AG04449 (cell line): ENCODE results near the gene DDX27.
"Not testable (repeated sequence)": the region's sequence is repeated elsewhere in the genome, so short reads cannot be mapped to it uniquely, and the experiment has no call there.

Source experiments
- CTCF ChIA-PET: fragments of 350-600 bp; formaldehyde crosslinking; extraction: SDS; loops from one replicate; lab custom pipeline; 2021; ENCODE audit warnings: antibody characterized with exemption; lab: Yijun Ruan, JAX
- POLR2A ChIA-PET: fragments of 400-600, 350-600 bp; formaldehyde crosslinking; extraction: SDS; loops from one replicate; lab custom pipeline; 2020; ENCODE audit warnings: antibody characterized with exemption, inconsistent platforms; lab: Yijun Ruan, JAX
- DNase-seq: peaks from one replicate; pipeline ENCODE4 v3.0.0-alpha.2; 2010; ENCODE audit warnings: low read depth, low spot score
- H3K4me3 ChIP-seq: 2 replicates; pipeline ENCODE4 v1.5.1; 2011; ENCODE audit warnings: low read depth, mild to moderate bottlenecking, control low read depth, low read length
- CTCF ChIP-seq: IDR thresholded peaks from one replicate; pipeline ENCODE4 v1.5.1; 2011; ENCODE audit warnings: mild to moderate bottlenecking, moderate library complexity, low read length, control low read depth, inconsistent platforms; ENCODE audit not compliant: insufficient read depth; ENCODE audit errors: missing control alignments

The DDX27 gene

GRCh38 chr20:49179368-49180277 is 39.6 kb upstream of the DDX27 start:
- H3K4me3 ChIP-seq, result no peak overlapping the region
- TF ChIP-seq CTCF, result no peak
- ChIA-PET POLR2A (no interaction called here), CTCF (interaction anchor here (0.7 to 4.7 kb wide), 5 partner anchors 15 to 46 kb away, joined by 3 to 47 read pairs (median 3); no protein-coding TSS in a partner anchor)
- no peak for DNase-seq

GRCh38 chr20:49181265-49181877 is 37.8 kb upstream of the DDX27 start:
- H3K4me3 ChIP-seq, result no peak overlapping the region
- ChIA-PET POLR2A (no interaction called here), CTCF (interaction anchor here (0.6 to 4.7 kb wide), 5 partner anchors 17 to 62 kb away, joined by 3 to 47 read pairs (median 3); no protein-coding TSS in a partner anchor)
- TF ChIP-seq CTCF, result no peak
- DNase-seq, result no peak

- CTCF ChIA-PET, result interaction anchor here (4.7 kb wide), 1 partner anchor 34 kb away, joined by 47 read pairs; no protein-coding TSS in a partner anchor
- DNase-seq, result no peak
- no peak overlapping the region for H3K4me3 ChIP-seq
- TF ChIP-seq CTCF, result no peak
- POLR2A ChIA-PET, result interaction anchor here (0.5 kb wide), 1 partner anchor 36 kb away, joined by 5 read pairs; the partner anchor contains the start of gene DDX27
These were observed 35.8 kb upstream of the DDX27 start for GRCh38 chr20:49183444-49183843.

GRCh38 chr20:49184084-49184501 is 35.1 kb upstream of the DDX27 start:
- DNase-seq, POLR2A ChIA-PET, H3K4me3 ChIP-seq: not testable (repeated sequence)
- CTCF ChIA-PET, result interaction anchor here (1.2 kb wide), 1 partner anchor 30 kb away, joined by 3 read pairs; no protein-coding TSS in a partner anchor

GRCh38 chr20:49184691-49185070 is 34.5 kb upstream of the DDX27 start:
- no peak for TF ChIP-seq CTCF
- DNase-seq, result no peak
- H3K4me3 ChIP-seq, result no peak overlapping the region
- ChIA-PET CTCF (interaction anchor here (1.2 kb wide), 1 partner anchor 30 kb away, joined by 3 read pairs; no protein-coding TSS in a partner anchor), POLR2A (no interaction called here)

GRCh38 chr20:49185071-49185761 is 34.0 kb upstream of the DDX27 start:
- CTCF ChIA-PET, result interaction anchor here (1.1 to 1.5 kb wide), 3 partner anchors 29 to 53 kb away, joined by 3 to 4 read pairs (median 3); no protein-coding TSS in a partner anchor
- TF ChIP-seq CTCF, result no peak
- no peak overlapping the region for H3K4me3 ChIP-seq
- POLR2A ChIA-PET, result no interaction called here
- DNase-seq, result no peak
